ENCODE measurements around the gene GPR3. TPM values are rescaled to one million over a fixed set of nuclear protein-coding genes. Genes with fewer than 3 reads are reported as not detected.

Gene GPR3
- total RNA-seq, 4 donors from 2014 or later, result not detected

GRCh38 chr1:27353629-27354028, 38.8 kb upstream of the GPR3 start:
- H3K4me3 ChIP-seq, result no peak overlapping the region
- in situ Hi-C loops (cut with MboI; ENCODE audit: low pct_ligation_motif_present in 1 of 4, low pct_unique_long_range_greater_than_20kb in 1 of 4, low sequenced_read_pairs in 3 of 4) (no loop called here), intact Hi-C loops (cut with DNase I; ENCODE audit: low total_unique reads) (no loop called here)
- no peaks in the 10 kb centered on the region for H3K9me3 ChIP-seq
- 80% methylated on average over 3 of the region's 3 CpGs; no CpG with 5 or more reads in 1 of the 2 donors for WGBS, 2 donors (ENCODE audit: low coverage in 1 of 2)
- no peaks in the 10 kb centered on the region for H3K36me3 ChIP-seq
- H3K27me3 ChIP-seq, result no peaks in the 10 kb centered on the region
- H3K4me1 ChIP-seq, result peaks cover 23 to 46% (median 43%) of the 10 kb centered on the region in 4 donors
- no peak for DNase-seq
- H3K27ac ChIP-seq, result no peak overlapping the region
- no peak for TF ChIP-seq POLR2A (IDR thresholded peaks at IDR 0.05)

GRCh38 chr1:27355683-27356082, 36.7 kb upstream of the GPR3 start:
- no peak overlapping the region for H3K4me3 ChIP-seq
- TF ChIP-seq POLR2AphosphoS5 (IDR thresholded peaks at IDR 0.05), result no peak
- no peak for TF ChIP-seq POLR2A (IDR thresholded peaks at IDR 0.05)
- TF ChIP-seq CTCF (IDR thresholded peaks at IDR 0.05), result no peak
- no peak for TF ChIP-seq EP300 (IDR thresholded peaks at IDR 0.05; ENCODE audit: low read depth)
- H3K4me1 ChIP-seq, result peaks cover 12 to 36% (median 32%) of the 10 kb centered on the region in 4 donors
- no peaks in the 10 kb centered on the region for H3K27me3 ChIP-seq
- H3K36me3 ChIP-seq, result no peaks in the 10 kb centered on the region
- no peak for DNase-seq
- intact Hi-C loops (cut with DNase I; ENCODE audit: low total_unique reads), result loop anchor here (2.0 kb wide), 1 partner anchor 39 kb away; no protein-coding TSS in a partner anchor
- H3K9me3 ChIP-seq, result no peaks in the 10 kb centered on the region
- in situ Hi-C loops (cut with MboI; ENCODE audit: low pct_ligation_motif_present in 1 of 4, low pct_unique_long_range_greater_than_20kb in 1 of 4, low sequenced_read_pairs in 3 of 4), result no loop called here
- H3K27ac ChIP-seq, result no peak overlapping the region
- 84 to 87% methylated on average over 3 to 5 of the region's 5 CpGs for WGBS, 2 donors (ENCODE audit: low coverage in 1 of 2)

GRCh38 chr1:27356277-27356618, 36.2 kb upstream of the GPR3 start:
- intact Hi-C loops (cut with DNase I; ENCODE audit: low total_unique reads), result loop anchor here (2.0 kb wide), 1 partner anchor 39 kb away; no protein-coding TSS in a partner anchor
- Histone ChIP-seq H3K4me1 (peaks cover 8 to 32% (median 26%) of the 10 kb centered on the region in 4 donors), H3K4me3 (no peak overlapping the region), H3K9me3 (no peaks in the 10 kb centered on the region), H3K27ac (peak overlapping the region in 3 of 4 donors; percentile 51 to 79 (median 70)), H3K36me3 (no peaks in the 10 kb centered on the region), H3K27me3 (no peaks in the 10 kb centered on the region)
- in situ Hi-C loops (cut with MboI; ENCODE audit: low pct_ligation_motif_present in 1 of 4, low pct_unique_long_range_greater_than_20kb in 1 of 4, low sequenced_read_pairs in 3 of 4), result no loop called here
- whole genome bisulfite sequencing, 2 donors (ENCODE audit: low coverage in 1 of 2), result 92% methylated on average over 13 of the region's 13 CpGs; no CpG with 5 or more reads in 1 of the 2 donors
- TF ChIP-seq CTCF (IDR thresholded peaks at IDR 0.05) (no peak), EP300 (IDR thresholded peaks at IDR 0.05; ENCODE audit: low read depth) (no peak), POLR2AphosphoS5 (IDR thresholded peaks at IDR 0.05) (no peak), POLR2A (IDR thresholded peaks at IDR 0.05) (no peak)
- DNase-seq, result no peak

- WGBS, 2 donors (ENCODE audit: low coverage in 1 of 2), result 52% methylated on average over 30 of the region's 37 CpGs; no CpG with 5 or more reads in 1 of the 2 donors
- no peaks in the 10 kb centered on the region for H3K9me3 ChIP-seq
- intact Hi-C loops (cut with DNase I; ENCODE audit: low total_unique reads), result loop anchor here (2.0 kb wide), 1 partner anchor 38 kb away; no protein-coding TSS in a partner anchor
- peak overlapping the region; percentile 51 to 79 (median 62) for H3K27ac ChIP-seq
- H3K4me1 ChIP-seq, result peaks cover 8 to 27% (median 24%) of the 10 kb centered on the region in 4 donors
- no peak for TF ChIP-seq CTCF (IDR thresholded peaks at IDR 0.05)
- peak; percentile 59 for TF ChIP-seq POLR2A (IDR thresholded peaks at IDR 0.05)
- peak in 1 of 3 donors; percentile 79 for TF ChIP-seq POLR2AphosphoS5 (IDR thresholded peaks at IDR 0.05)
- H3K4me3 ChIP-seq, result peak overlapping the region in 3 of 4 donors; percentile 7 to 44 (median 22)
- H3K36me3 ChIP-seq, result no peaks in the 10 kb centered on the region
- no peaks in the 10 kb centered on the region for H3K27me3 ChIP-seq
- in situ Hi-C loops (cut with MboI; ENCODE audit: low pct_ligation_motif_present in 1 of 4, low pct_unique_long_range_greater_than_20kb in 1 of 4, low sequenced_read_pairs in 3 of 4), result no loop called here
- DNase-seq, result peak; percentile 87
These were observed 35.7 kb upstream of the GPR3 start for GRCh38 chr1:27356619-27357280.
